Rectal smooth muscle tissue (tissue), 1 donor: ENCODE data around the gene G0S2.

Source experiments
- H3K27ac ChIP-seq: one replicate; pipeline ENCODE4 v1.7.0; 2013; ENCODE audit warnings: low read depth, low read length, inconsistent platforms
- H3K27me3 ChIP-seq: one replicate; pipeline ENCODE4 v1.7.0; 2013; ENCODE audit warnings: low read length; ENCODE audit not compliant: control insufficient read depth, insufficient read depth
- H3K36me3 ChIP-seq: one replicate; pipeline ENCODE4 v1.7.0; 2013; ENCODE audit warnings: low read length; ENCODE audit not compliant: control insufficient read depth, insufficient read depth
- H3K4me1 ChIP-seq: one replicate; pipeline ENCODE4 v1.7.0; 2013; ENCODE audit warnings: low read length; ENCODE audit not compliant: control insufficient read depth, insufficient read depth
- H3K4me3 ChIP-seq: one replicate; pipeline ENCODE4 v1.7.0; 2013; ENCODE audit warnings: low read length
- H3K9ac ChIP-seq: one replicate; pipeline ENCODE4 v1.7.0; 2013; ENCODE audit warnings: low read length

Gene G0S2

DNA sequence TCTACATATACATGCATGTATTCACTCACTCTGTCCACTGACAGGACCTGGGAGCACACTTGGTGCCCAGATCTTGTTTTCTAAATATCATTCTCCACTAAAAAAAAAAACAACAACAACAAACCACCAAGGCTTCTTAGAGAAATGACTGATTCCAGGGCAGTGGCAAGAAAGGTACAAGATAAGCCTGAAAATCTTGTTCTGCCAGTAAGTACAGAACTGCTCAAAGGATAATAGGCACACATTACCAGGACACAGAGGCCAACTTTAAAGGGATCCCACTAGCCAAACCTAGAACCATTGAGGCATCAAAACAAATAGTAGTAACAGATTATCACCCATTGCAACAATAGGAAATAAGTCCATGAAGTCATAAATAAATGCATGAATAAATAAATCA is 40.1 kb downstream of the G0S2 start:
- H3K9ac ChIP-seq, result no peak overlapping the region
- no peak overlapping the region for H3K4me3 ChIP-seq
- no peaks in the 10 kb centered on the region for H3K4me1 ChIP-seq
- H3K36me3 ChIP-seq, result no peaks in the 10 kb centered on the region
- no peak overlapping the region for H3K27ac ChIP-seq
- H3K27me3 ChIP-seq, result no peaks in the 10 kb centered on the region

DNA sequence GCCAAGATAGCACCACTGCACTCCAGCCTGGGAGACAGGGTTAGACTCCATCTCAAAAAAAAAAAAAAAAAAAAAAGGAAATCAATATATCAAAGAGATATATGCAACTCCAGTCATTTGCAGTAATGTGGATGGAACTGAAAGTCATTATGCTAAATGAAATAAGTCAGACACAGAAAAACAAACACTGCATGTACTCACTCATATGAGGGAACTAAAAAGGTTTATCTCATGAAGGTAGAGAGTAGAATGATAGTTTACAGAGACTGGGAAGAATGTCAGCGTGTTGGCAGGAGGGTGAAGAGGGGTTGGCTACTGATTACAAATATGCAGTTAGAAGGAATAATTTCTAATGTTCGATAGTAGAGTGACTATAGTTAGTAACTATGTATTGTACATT is 42.6 kb downstream of the G0S2 start:
- H3K27me3 ChIP-seq, result no peaks in the 10 kb centered on the region
- no peak overlapping the region for H3K4me3 ChIP-seq
- H3K27ac ChIP-seq, result no peak overlapping the region

DNA sequence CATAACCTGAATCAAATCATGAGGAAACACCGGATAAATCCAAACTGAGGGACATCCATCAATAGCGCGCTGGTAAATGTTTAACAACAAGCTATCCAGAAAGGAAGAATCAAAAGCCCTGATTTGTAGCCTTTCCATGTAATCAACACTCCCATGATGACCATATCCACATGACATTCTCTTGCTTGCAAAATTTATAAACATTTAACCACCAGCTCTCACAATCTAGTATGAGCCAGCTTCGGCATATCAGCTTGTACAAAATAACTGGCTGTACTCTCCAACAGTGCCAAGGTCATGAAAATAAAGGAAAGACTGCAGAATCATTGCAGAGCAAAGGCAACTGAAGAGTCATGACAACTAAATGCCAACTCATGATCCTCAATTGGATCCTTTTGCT is 45.1 kb downstream of the G0S2 start:
- no peak overlapping the region for H3K4me3 ChIP-seq
- no peaks in the 10 kb centered on the region for H3K27me3 ChIP-seq
- H3K36me3 ChIP-seq, result no peaks in the 10 kb centered on the region
- H3K9ac ChIP-seq, result no peak overlapping the region
- H3K4me1 ChIP-seq, result no peaks in the 10 kb centered on the region
- H3K27ac ChIP-seq, result no peak overlapping the region

More for the DNA sequence above, 42.6 kb downstream of the G0S2 start:
- H3K9ac ChIP-seq, result no peak overlapping the region
- H3K4me1 ChIP-seq, result no peaks in the 10 kb centered on the region
- no peaks in the 10 kb centered on the region for H3K36me3 ChIP-seq

DNA sequence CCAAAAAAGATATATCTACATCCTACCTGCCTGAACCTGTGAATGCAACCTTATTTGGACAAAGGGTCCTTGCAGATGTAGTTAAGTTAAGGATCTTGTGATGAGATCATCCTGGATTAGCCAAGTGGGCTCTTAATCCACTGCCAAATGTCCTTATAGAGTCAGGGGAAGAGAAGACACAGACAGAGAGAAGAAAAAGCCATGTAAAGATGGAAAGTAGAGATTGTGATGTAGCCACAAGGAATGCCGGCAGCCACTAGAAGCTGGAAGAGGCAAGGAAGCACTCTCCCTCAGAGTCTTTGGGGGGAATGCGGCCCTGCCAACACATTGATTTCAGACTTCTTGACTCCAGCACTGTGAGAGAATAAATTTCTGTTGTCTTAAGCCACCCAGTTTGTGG is 45.6 kb downstream of the G0S2 start:
- no peak overlapping the region for H3K27ac ChIP-seq
- no peak overlapping the region for H3K9ac ChIP-seq
- H3K36me3 ChIP-seq, result no peaks in the 10 kb centered on the region

DNA sequence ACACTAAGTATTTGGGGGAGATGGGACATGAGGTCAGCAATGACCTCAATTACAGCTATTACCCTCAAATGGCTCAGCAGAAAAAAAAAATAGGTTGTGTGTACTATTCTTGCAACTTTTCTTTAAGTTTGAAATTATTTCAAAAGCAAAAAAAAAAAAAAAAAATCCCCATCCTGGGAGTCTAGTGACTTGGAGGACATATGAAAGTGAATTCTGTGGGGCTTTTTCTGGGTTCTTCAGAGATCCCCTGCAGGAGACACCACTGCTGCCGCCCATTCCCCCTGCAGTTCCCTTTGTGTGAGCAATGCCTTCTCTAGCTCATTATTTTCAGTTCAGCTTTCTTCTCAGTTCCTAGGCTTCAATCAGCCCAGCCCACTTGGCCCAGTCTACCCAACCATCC is 46.1 kb downstream of the G0S2 start:
- H3K27me3 ChIP-seq, result no peaks in the 10 kb centered on the region
- H3K4me3 ChIP-seq, result no peak overlapping the region
- H3K27ac ChIP-seq, result no peak overlapping the region
- no peaks in the 10 kb centered on the region for H3K4me1 ChIP-seq
- H3K9ac ChIP-seq, result no peak overlapping the region
- H3K36me3 ChIP-seq, result no peaks in the 10 kb centered on the region

More for the DNA sequence above, 45.6 kb downstream of the G0S2 start:
- H3K4me1 ChIP-seq, result no peaks in the 10 kb centered on the region
- H3K4me3 ChIP-seq, result no peak overlapping the region
- H3K27me3 ChIP-seq, result no peaks in the 10 kb centered on the region

DNA sequence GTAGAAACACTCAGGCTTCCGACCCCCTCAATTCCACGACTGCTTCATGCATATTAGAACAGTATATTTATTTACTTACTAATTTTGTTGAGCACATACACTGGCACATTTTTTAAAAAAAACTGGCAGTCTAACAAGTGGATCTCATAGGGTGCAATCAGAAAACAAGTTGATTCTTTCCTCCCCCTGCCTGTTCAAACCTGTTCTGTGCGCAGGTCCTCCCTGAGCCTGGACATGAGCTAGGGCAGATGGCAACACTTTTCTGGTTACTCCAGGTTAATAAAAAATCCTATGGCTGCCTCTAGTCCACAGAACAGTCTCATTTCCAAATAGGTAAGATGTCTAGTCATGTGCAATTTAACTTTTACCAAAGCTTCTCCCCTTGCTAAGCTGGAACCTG is 48.1 kb downstream of the G0S2 start:
- H3K4me3 ChIP-seq, result no peak overlapping the region
- H3K9ac ChIP-seq, result no peak overlapping the region
- no peaks in the 10 kb centered on the region for H3K36me3 ChIP-seq
- no peak overlapping the region for H3K27ac ChIP-seq
- H3K27me3 ChIP-seq, result no peaks in the 10 kb centered on the region
- no peaks in the 10 kb centered on the region for H3K4me1 ChIP-seq

DNA sequence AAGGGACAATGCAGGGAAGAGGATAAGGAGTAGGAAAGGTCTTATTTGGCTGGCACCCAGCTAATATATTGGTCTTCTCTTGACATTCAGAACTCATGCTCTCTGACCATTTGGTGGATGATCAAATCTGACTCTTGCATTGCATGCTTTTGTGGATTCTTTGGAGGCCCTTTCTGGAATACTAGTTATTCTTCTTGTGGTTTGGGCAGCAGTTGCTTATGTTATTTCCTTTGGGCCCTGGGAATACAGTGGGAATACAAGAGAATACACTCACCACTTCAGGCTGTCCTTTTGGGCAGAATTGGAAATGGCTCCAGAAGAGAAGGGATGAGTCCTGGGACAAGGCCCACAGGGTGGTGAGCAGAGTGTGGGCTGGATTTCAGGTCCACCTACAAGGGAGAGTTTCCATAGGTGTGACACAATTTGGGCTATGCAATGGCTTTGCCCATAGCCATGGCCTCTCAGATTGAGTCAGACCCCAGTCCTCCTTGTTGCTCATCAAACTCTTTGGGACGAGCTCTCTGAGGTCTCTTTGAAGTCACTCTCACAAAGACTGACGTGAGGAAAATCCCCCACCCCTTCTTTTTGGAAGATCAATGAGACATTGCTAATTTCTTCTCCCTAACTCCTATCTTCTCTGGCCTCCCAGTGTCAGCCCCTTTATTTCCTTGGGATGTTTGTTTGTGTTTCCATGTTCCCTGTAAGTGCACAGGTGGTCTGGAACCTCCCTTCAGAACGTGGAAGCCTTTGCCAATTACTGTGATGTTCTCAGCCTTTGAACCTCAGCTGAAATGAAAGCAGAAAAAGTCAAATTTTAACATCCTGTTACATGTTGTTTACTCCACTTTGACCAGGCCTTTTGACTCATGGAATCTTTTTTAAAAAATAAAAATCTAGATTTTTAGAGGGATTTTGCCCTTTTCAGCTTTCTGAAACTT is 48.8 kb downstream of the G0S2 start:
- H3K4me3 ChIP-seq, result no peak overlapping the region
- H3K4me1 ChIP-seq, result no peaks in the 10 kb centered on the region
- H3K36me3 ChIP-seq, result no peaks in the 10 kb centered on the region
- no peaks in the 10 kb centered on the region for H3K27me3 ChIP-seq
- H3K9ac ChIP-seq, result no peak overlapping the region
- no peak overlapping the region for H3K27ac ChIP-seq
